KOPT-K1 (cell line): ENCODE results near the gene PRKRIP1.
"Not testable (repeated sequence)": the region's sequence is repeated elsewhere in the genome, so short reads cannot be mapped to it uniquely, and the experiment has no call there.

Experiments used
- H3K27ac ChIP-seq: fragments of 200-600 bp; sonication (generic); 2 replicates; pipeline ENCODE4 v1.5.1; 2016; ENCODE audit warnings: antibody characterized with exemption, mild to moderate bottlenecking, low read depth, low read length; ENCODE audit not compliant: poor library complexity, severe bottlenecking
- H3K36me3 ChIP-seq: fragments of 200-600 bp; sonication (generic); 2 replicates; pipeline ENCODE4 v1.5.1; 2017; ENCODE audit warnings: antibody characterized with exemption, mild to moderate bottlenecking, low read length, moderate library complexity; ENCODE audit not compliant: insufficient read depth
- H3K9me3 ChIP-seq: fragments of 200-600 bp; sonication (generic); 2 replicates; pipeline ENCODE4 v1.5.1; 2017; ENCODE audit warnings: antibody characterized with exemption, low read length, mild to moderate bottlenecking; ENCODE audit not compliant: insufficient read depth, poor library complexity, severe bottlenecking

Gene PRKRIP1, protein sequence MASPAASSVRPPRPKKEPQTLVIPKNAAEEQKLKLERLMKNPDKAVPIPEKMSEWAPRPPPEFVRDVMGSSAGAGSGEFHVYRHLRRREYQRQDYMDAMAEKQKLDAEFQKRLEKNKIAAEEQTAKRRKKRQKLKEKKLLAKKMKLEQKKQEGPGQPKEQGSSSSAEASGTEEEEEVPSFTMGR

DNA sequence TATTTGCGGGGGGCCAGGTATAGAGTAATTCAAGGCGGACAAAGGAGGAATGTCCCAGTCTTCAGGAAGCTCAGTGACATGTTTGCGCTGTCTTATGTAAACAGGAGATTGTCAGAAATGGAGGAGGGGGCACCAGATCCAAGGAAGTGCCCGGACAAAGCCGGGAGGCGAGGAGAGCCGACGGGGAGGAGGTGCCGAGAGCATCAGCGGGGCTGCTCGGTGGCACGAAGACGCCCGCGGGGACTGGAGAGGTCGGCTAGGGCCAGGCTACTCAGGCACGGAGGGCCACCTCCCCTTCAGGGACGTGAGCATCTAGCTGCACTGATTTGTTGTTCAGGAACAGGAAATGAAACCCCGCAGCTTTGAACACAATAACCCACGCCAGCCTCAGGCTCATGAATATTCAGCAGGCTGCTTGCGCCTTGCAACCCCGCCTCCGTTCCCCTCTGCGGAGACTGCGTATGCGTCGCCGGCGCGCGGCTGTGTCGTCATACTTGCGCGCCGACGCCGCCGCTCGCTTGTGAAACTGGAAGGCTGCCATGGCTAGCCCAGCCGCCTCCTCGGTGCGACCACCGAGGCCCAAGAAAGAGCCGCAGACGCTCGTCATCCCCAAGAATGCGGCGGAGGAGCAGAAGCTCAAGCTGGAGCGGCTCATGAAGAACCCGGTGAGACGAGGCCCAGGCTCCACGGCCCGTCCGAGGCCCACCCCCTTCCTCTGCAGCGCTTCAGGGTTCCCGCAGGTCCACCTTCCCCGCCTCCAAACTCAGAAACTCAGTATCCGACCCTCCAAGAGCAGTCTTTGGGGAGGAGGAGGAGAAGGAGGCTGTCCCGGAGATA lies at the start of gene PRKRIP1:
Gene PRKRIP1, plus strand, starts transcription at position 491 of the 837 bp plus-strand sequence. Its CDS starts 49 bp downstream, at position 540.
- peak within 1 kb of the TSS; percentile 69 for H3K27ac ChIP-seq
- H3K9me3 ChIP-seq: no peaks in the 10 kb centered on the region
- H3K36me3 ChIP-seq: peaks cover 58% of the 10 kb centered on the region

DNA sequence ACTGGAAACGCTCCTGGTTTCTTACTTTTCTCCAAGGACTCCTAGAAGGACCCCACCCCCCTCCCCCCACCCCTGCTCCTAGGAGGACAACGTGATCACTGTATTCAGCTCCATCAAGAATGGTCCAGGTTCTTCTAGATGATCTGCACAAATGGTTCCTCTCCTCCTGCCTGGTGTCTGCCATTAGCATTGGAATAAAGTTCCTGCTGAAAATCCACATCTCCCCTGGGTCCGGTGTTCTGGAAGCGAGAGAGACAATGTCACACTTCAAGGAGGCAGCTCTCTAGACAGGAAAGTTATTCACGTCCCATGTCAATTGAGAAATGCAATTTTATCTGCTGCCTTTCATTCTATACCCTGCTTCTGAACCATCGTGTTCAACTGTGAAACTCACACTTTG lies 49.2 kb upstream of the PRKRIP1 start:
- H3K36me3 ChIP-seq, H3K9me3 ChIP-seq, H3K27ac ChIP-seq: not testable (repeated sequence)

DNA sequence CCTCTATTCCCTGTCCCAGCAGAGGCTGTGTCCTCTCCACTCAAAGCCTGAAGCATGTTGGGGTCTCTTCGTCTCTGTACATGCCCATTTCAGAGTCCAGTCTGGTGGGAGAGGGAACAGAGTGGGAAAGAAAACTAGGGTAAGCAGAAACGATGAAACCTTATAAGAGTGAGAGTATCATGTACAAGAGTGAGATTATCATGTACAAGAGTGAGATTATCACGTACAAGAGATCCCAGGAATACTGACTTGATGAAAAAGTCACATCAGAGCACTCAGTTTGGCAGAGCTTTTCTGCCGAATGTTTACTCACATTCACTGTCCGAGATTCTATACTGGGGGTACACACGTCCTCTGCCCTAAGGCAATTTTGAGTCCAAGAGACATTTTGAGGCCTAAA lies 39.8 kb upstream of the PRKRIP1 start, which contains the start of gene SPDYE6:
Gene SPDYE6, minus strand, starts transcription at position 101 of the 400 bp plus-strand sequence. CDS start 421 bp downstream, outside the sequence.
- H3K9me3 ChIP-seq, H3K36me3 ChIP-seq, H3K27ac ChIP-seq: not testable (repeated sequence)

DNA sequence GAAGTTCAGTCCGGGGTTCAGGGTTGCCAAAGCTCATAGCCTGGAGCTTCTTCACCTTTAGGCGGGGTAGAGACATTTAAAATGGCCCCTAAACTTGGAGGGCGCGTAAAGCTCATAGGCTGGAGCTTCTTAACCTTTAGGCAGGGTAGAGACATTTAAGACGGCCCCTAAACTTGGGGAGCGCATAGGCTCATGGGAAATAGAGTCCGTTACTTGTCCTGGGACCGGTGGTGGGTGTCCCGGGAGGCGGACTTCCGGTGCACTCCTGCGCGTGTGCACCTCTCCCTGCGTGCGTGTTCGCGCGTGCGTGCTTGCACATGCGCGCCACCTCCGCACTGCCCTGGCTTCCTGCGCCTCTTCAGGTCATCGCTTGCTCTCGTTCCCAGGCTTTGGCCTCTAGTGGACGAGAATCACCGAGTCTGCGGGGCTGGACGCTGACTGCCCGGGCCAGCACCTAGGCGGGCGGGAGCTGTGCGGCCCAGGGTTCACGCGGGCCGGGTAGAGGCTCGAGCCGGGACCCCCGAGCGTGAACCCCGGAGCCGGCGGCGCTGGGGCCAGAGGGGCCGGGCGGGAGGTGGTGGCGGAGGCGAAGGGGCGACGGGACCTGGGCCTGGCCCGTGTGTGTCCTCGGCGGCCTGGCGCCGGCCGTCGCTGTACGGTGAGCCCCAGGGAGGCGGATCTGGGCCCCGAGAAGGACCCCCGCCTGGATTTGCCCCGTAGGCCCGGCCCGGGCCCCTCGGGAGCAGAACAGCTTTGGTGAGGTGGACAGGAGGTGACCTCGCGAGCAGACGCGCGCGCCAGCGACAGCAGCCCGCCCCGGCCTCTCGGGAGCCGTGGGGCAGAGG lies 32.4 kb upstream of the PRKRIP1 start:
- not testable (repeated sequence) for H3K9me3 ChIP-seq
- Histone ChIP-seq H3K27ac (peak overlapping the region; percentile 67), H3K36me3 (peaks cover 19% of the 10 kb centered on the region)

DNA sequence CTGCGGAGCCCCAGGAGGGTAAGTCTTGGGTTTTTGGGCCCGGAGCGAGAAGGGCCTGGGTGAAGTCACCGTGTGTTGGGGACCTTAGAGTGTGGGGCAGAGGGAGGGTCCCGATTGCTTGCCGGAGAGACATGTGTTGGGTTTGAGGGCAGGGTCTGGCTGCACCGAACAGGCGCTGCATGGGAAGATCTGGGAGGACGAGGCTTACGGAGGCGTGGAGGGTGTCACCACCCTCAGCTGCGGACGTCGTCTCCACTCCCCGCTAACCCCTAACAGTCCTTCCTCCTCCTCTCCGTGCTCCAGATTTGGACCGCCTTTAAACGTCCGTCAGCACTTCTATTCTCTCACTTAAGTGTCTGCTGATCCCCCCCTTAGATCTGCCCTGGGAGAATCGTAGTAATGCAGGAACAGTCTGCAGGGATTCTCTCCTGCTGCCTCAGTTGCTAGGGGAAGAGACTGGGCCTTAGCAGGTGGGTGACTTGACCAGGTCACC lies 31.7 kb upstream of the PRKRIP1 start:
- H3K9me3 ChIP-seq: not testable (repeated sequence)
- peaks cover 19% of the 10 kb centered on the region for H3K36me3 ChIP-seq
- H3K27ac ChIP-seq: peak overlapping the region; percentile 67

DNA sequence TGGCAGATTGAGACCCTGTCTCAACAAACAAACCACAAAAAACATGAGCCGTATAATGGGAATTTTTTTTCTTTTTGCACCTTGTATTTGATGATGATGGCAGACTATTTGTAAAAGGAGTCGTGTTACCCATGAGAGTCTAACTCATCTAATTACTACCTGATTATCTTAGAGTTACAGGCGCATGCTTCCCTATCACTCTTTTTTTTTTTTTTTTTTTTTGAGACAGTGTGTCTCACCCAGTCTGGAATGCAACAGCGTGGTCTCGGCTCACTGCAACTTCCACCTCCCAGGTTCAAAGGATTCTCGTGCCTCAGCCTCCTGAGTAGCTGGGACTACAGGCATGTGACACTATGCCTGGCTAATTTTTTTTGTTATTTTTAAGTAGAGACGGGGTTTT lies 30.8 kb upstream of the PRKRIP1 start:
- H3K36me3 ChIP-seq: peaks cover 24% of the 10 kb centered on the region
- not testable (repeated sequence) for H3K9me3 ChIP-seq, H3K27ac ChIP-seq

DNA sequence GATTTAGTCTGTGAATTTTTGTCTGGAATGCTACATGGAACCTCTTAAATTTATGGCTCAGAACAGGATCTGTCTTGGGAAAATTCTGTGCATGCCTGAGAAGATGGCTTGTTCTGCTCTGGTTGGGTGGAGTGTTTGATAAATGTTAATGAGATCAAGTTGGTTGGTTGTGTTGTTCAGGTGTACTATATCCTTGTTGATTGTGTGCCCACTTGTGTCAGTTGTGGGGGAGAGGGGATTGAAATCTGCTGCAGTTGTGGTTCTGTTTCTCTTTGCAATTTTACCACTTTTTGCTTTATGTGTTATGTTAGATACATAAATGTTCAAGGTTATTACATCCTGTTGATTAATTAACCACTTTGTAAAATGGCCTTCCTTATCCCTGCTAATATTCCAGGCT lies 26.1 kb upstream of the PRKRIP1 start:
- H3K36me3 ChIP-seq: peaks cover 32% of the 10 kb centered on the region
- not testable (repeated sequence) for H3K27ac ChIP-seq

DNA sequence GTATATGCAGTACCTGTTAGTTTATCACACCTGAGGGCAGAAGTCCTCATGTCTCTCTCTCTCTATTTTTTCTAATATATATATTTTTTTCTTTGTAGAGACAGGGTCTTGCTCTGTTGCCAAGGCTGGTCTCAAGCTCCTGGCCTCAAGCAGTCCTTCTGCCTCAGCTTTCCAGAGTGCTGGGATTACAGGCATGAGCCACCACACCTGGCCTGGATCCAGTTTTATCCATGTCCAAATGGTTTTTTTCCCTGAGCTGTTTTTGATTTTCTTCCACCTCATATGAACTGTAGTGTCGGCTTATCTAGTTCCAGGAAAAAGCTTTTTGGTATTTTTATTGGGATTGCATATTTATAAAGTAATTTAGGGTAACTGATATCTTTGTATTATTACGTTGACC lies 23.4 kb upstream of the PRKRIP1 start:
- not testable (repeated sequence) for H3K27ac ChIP-seq
- peaks cover 11% of the 10 kb centered on the region for H3K9me3 ChIP-seq
- H3K36me3 ChIP-seq: peaks cover 43% of the 10 kb centered on the region

More for the DNA sequence above, 26.1 kb upstream of the PRKRIP1 start:
- peaks cover 11% of the 10 kb centered on the region for H3K9me3 ChIP-seq

DNA sequence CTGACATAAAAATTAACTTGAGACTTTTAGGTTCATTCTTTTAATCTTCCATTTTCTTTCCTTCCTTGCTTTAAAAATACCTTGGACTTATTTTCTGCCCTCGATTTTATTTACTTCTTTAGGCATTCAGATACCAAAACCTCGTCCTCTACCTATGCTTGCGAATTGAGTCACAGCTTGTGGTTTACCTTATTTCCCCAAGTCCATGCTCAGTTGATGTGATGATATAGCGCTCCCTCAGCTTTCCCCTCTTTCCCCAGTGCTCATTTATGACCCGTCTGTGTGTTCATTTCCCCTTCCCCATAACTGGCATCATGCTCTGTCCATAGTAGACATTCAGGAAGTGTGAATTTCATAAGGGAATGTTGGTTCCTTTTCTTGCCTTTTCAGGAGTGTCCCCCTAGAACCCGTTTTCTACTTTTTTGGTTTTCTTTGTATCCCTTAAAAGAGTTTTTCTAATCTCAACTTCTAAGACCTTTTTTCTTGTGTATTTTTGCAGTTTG lies 19.1 kb upstream of the PRKRIP1 start:
- no peak overlapping the region for H3K27ac ChIP-seq
- no peaks in the 10 kb centered on the region for H3K9me3 ChIP-seq
- H3K36me3 ChIP-seq: peaks cover 71% of the 10 kb centered on the region

DNA sequence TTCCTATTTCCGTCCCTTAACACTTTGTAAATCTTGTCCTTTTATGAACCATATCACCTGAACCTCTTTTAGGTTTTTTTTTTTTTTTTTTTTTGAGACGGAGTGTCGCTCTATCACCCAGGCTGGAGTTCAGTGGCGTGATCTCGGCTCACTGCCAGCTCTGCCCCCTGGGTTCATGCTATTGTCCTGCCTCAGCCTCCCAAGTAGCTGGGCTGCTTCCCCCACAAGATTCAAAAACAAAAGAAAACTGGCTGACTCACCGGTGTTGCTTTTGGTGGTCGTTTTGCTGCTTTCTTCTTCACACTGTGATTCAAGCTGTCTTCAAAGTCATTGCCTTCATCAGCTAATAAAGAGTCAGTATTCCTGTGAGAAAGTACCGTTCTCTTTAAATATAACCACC lies 15.3 kb upstream of the PRKRIP1 start:
- H3K9me3 ChIP-seq, H3K27ac ChIP-seq: not testable (repeated sequence)
- peaks cover 92% of the 10 kb centered on the region for H3K36me3 ChIP-seq

DNA sequence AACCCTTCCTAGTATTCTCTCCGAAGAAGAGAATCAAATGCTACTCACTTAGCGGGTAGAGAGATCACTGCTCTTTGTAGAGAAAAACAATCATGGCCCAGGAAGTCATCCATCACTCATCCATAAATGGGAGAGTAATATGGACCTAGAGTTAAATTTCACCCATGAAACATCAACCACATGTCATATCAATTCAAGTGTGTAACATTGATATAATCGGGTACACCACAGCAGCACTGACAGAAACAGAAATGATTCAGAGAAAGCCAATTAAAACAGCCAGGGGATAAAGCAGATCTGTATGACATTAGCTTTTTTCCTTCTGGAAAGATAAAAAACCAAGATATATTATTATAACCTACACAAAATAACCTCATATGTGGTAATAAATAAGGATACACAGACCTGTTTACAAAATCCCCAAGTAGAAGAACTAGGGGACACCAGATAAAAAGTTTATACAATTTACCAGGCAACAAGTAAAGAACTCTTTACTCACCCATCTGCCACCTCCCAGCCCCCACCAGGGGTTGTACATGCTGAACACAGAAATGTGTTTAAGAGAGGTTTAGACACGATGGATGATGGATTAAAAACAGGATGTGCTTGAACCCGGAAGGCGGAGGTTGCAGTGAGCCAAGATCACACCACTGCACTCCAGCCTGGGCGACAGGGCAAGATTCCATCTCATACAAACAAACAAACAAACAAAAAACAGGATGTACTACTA lies 14.3 kb upstream of the PRKRIP1 start:
- peaks cover 92% of the 10 kb centered on the region for H3K36me3 ChIP-seq
- H3K27ac ChIP-seq: not testable (repeated sequence)

DNA sequence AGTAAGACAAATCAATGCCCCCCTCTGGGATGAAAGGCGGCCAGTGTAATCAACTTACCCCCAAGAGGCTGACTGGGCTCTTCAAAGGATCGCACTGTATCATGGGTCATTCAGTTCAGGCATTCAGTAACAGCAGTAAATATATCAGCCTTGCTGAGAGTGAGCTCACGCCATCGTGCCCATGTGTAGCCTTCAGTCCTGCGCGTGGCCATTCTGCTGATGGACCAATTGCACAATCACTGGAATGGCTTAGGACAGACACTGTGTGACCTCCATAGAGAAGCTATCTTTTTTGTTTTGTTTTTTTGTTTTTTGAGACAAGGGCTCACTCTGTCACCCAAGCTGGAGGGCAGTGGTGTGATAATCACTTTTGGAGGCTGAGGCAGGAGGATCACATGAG lies 9.1 kb upstream of the PRKRIP1 start:
- H3K36me3 ChIP-seq: peaks cover 70% of the 10 kb centered on the region
- no peak overlapping the region for H3K27ac ChIP-seq
- no peaks in the 10 kb centered on the region for H3K9me3 ChIP-seq

More for the DNA sequence above, 14.3 kb upstream of the PRKRIP1 start:
- H3K9me3 ChIP-seq: not testable (repeated sequence)

DNA sequence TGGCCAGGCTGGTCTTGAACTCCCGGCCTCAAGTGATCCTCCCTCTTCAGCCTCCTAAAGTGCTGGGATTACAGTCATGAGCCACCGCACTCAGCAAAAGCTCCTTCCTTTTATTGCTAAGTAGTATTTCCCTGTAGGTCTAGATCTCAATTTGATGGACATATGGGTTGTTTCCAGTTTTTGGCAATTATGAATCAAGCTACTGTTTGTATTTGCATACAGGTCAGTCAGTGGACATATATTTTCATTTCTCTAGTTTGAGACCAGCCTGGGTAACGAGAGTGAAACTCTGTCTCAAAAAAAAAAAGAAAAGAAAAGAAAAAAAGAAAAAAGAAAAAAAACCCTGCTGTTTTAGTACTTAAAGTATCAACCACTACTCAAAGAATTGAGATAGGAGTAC lies 6.4 kb upstream of the PRKRIP1 start:
- Histone ChIP-seq H3K9me3 (no peaks in the 10 kb centered on the region), H3K36me3 (peaks cover 69% of the 10 kb centered on the region), H3K27ac (no peak overlapping the region)

DNA sequence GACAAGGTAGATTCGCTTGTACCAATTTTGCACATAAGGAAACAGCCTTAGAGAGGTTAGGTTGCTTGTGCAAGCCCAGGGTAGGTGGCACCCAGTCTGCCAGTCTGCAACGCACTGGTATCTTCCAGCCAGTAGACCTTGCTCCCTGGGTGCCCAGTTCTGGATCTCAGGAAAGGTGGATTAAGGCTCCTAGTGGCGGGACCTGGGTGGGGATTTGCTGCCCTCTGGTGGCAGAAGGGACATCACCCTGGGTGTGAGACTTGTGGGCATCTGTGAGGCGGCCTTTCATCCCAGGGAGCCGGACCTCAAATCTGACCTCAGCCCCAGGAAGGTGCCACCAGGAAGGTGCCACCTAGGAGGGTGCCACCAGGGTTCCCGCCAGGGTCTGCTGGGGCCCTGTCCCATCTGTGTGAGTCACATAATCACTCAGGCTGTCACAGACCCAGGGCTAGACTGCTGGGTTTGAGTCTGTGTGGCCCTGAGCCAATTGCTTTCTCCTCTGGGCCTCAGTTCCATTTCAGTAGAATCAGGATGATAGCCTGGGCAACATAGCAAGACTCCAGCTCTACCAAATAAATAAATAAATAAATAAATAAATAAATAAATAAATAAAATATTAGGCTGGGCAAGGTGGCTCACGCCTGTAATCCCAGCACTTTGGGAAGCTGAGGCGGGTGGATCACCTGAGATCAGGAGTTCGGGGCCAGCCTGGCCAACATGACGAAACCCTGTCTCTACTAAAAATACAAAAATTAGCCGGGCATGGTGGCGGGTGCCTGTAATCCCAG lies 5.3 kb upstream of the PRKRIP1 start:
- peaks cover 58% of the 10 kb centered on the region for H3K36me3 ChIP-seq
- H3K9me3 ChIP-seq: no peaks in the 10 kb centered on the region
- H3K27ac ChIP-seq: no peak overlapping the region
